Stimulated activated CD8-positive, alpha-beta memory T cell treated with anti-CD3 and anti-CD28 coated beads, Interleukin-4, amount 100 ng/mL, for 48 hours (primary cell): ENCODE results near the gene SLC16A3.

Experiments used
- DNase-seq: peaks from one replicate; pipeline ENCODE4 v3.0.0-alpha.2; 2020

Gene SLC16A3

GRCh38 chr17:82237083-82237745 is 8.4 kb downstream of the SLC16A3 start:
- DNase-seq, result peak; percentile 25

- peak; percentile 23 for DNase-seq
These were observed 9.1 kb downstream of the SLC16A3 start for GRCh38 chr17:82237746-82238471.

- DNase-seq, result peak; percentile 78
These were observed 9.8 kb downstream of the SLC16A3 start for GRCh38 chr17:82238472-82239201.

- no peak for DNase-seq
These were observed 10.6 kb downstream of the SLC16A3 start for GRCh38 chr17:82239401-82239925.

GRCh38 chr17:82239926-82240505 is 11.2 kb downstream of the SLC16A3 start:
- DNase-seq, result no peak

GRCh38 chr17:82240506-82241182 is 11.8 kb downstream of the SLC16A3 start:
- DNase-seq, result no peak

- peak; percentile 64 for DNase-seq
These were observed 12.5 kb downstream of the SLC16A3 start for GRCh38 chr17:82241183-82241925.

GRCh38 chr17:82241926-82242697 is 13.3 kb downstream of the SLC16A3 start:
- no peak for DNase-seq

- DNase-seq, result no peak
These were observed 13.8 kb downstream of the SLC16A3 start for GRCh38 chr17:82242698-82242976.

GRCh38 chr17:82242977-82243647 is 14.3 kb downstream of the SLC16A3 start:
- no peak for DNase-seq

GRCh38 chr17:82243648-82244412 is 15.0 kb downstream of the SLC16A3 start:
- no peak for DNase-seq

GRCh38 chr17:82244413-82245133 is 15.7 kb downstream of the SLC16A3 start:
- DNase-seq, result peak; percentile 57

GRCh38 chr17:82245134-82246039 is 16.5 kb downstream of the SLC16A3 start:
- no peak for DNase-seq

- DNase-seq, result no peak
These were observed 17.2 kb downstream of the SLC16A3 start for GRCh38 chr17:82246040-82246364.

- DNase-seq, result no peak
These were observed 17.7 kb downstream of the SLC16A3 start for GRCh38 chr17:82246365-82247181.

- no peak for DNase-seq
These were observed 18.5 kb downstream of the SLC16A3 start for GRCh38 chr17:82247182-82247823.
